HepG2 (cell line): ENCODE results near the gene ZPR1. TPM values are rescaled to one million over a fixed set of nuclear protein-coding genes. Genes with fewer than 3 reads are reported as not detected.
A peak's percentile ranks its signal among the peaks of the same experiment; 100 is the strongest.

Source experiments
- BRD4 ChIP-seq: sonication (generic); formaldehyde crosslinking; IDR thresholded peaks from 2 replicates; pipeline ENCODE4 v1.4.0; 2020; ENCODE audit warnings: missing genetic modification reagents
- CBX5 ChIP-seq: sonication (generic); formaldehyde crosslinking; IDR thresholded peaks from 2 replicates; pipeline ENCODE4 v1.4.0; 2020; ENCODE audit warnings: missing genetic modification reagents, borderline replicate concordance
- CREB3 ChIP-seq: sonication (generic); formaldehyde crosslinking; IDR thresholded peaks from 2 replicates; pipeline ENCODE4 v1.5.0; 2020; ENCODE audit warnings: missing genetic modification reagents
- E2F1 ChIP-seq: sonication (generic); formaldehyde crosslinking; IDR thresholded peaks from 2 replicates; pipeline ENCODE4 v1.5.0; 2020; ENCODE audit warnings: missing genetic modification reagents
- EEA1 ChIP-seq: sonication (generic); formaldehyde crosslinking; IDR thresholded peaks from 2 replicates; pipeline ENCODE4 v1.5.1; 2020; ENCODE audit warnings: mild to moderate bottlenecking, missing genetic modification reagents, borderline replicate concordance
- GABPA ChIP-seq, 2 experiments: IDR thresholded peaks; 2 replicates each; pipeline ENCODE4 v1.6.1; 2011 to 2016; ENCODE audit warnings: low read depth in 2 of 2, low read length in 1 of 2, missing biosample characterization in 1 of 2, missing genetic modification characterization in 1 of 2
- GABPB1 ChIP-seq: IDR thresholded peaks from 2 replicates; pipeline ENCODE4 v1.6.1; 2016; ENCODE audit warnings: mild to moderate bottlenecking, missing genetic modification reagents, moderate library complexity, missing compliant biosample characterization
- GATAD2A ChIP-seq: IDR thresholded peaks from 2 replicates; pipeline ENCODE4 v1.6.1; 2016
- JUNB ChIP-seq: sonication (generic); formaldehyde crosslinking; IDR thresholded peaks from 2 replicates; pipeline ENCODE4 v1.8.0; 2022; ENCODE audit warnings: missing genetic modification reagents, mild to moderate bottlenecking, borderline replicate concordance
- NCOA1 ChIP-seq: sonication (generic); formaldehyde crosslinking; IDR thresholded peaks from 2 replicates; pipeline ENCODE4 v1.9.0; 2021; ENCODE audit warnings: missing genetic modification reagents
- NFIC ChIP-seq: IDR thresholded peaks from 2 replicates; pipeline ENCODE4 v1.6.1; 2012; ENCODE audit warnings: mild to moderate bottlenecking, low read length, inconsistent platforms
- NFYC ChIP-seq: IDR thresholded peaks from 2 replicates; pipeline ENCODE4 v1.6.1; 2016; ENCODE audit warnings: missing genetic modification reagents, missing compliant biosample characterization
- NR2F2 ChIP-seq: IDR thresholded peaks from 2 replicates; pipeline ENCODE4 v1.6.1; 2012; ENCODE audit warnings: low read depth, inconsistent platforms, borderline replicate concordance
- RXRB ChIP-seq: IDR thresholded peaks from 2 replicates; pipeline ENCODE4 v1.6.1; 2016; ENCODE audit warnings: borderline replicate concordance, missing genetic modification reagents, missing compliant biosample characterization
- SCMH1 ChIP-seq: sonication (generic); formaldehyde crosslinking; IDR thresholded peaks from 2 replicates; pipeline ENCODE4 v1.9.0; 2021; ENCODE audit warnings: missing genetic modification reagents, mild to moderate bottlenecking, borderline replicate concordance
- SRSF1 ChIP-seq: fragments of 200-400 bp; formaldehyde crosslinking; optimal IDR thresholded peaks from 2 replicates; pipeline ENCODE3; 2017; ENCODE audit warnings: mild to moderate bottlenecking, low read depth, low read length, moderate library complexity
- ZBTB21 ChIP-seq: sonication (generic); formaldehyde crosslinking; IDR thresholded peaks from 2 replicates; pipeline ENCODE4 v1.4.0; 2020; ENCODE audit warnings: missing genetic modification reagents
- ZFAT ChIP-seq: sonication (generic); formaldehyde crosslinking; conservative IDR thresholded peaks from 2 replicates; pipeline ENCODE4 v1.8.1; 2023; ENCODE audit warnings: missing genetic modification reagents, inconsistent platforms
- ZNF232 ChIP-seq: sonication (generic); formaldehyde crosslinking; IDR thresholded peaks from 2 replicates; pipeline ENCODE4 v1.4.0; 2020; ENCODE audit warnings: missing genetic modification reagents, borderline replicate concordance
- ZNF3 ChIP-seq: IDR thresholded peaks from 2 replicates; pipeline ENCODE4 v1.7.0; 2017; ENCODE audit warnings: inconsistent platforms
- polyA plus RNA-seq, 8 experiments: library from polyadenylated mRNA; depleted of rRNA in 3 of 8; stranded (reverse) in 7 of 8; unstranded in 1 of 8; fragments of >200 nt; fragmentation: Illumina TruSeq in 4 of 8; extraction: Trizol in 4 of 8; gene quantifications; 2 replicates each; pipeline versions ENCODE4 v1.2.1 to v1.2.3, GENCODE V29; 2011 to 2016; ENCODE audit warnings: low read depth in 4 of 8, missing spikeins in 1 of 8, mixed read lengths in 1 of 8; ENCODE audit not compliant: insufficient read depth in 1 of 8
- total RNA-seq, 5 experiments: library from RNA; depleted of rRNA; stranded (reverse); fragments of >200 nt; fragmentation: Illumina TruSeq; extraction: Trizol; gene quantifications; 2 replicates each; pipeline ENCODE4 v1.2.3, GENCODE V29; 2016; ENCODE audit warnings: low read depth in 1 of 5
- TF ChIP-seq, protein P1 (sequence below): IDR thresholded peaks from 2 replicates; pipeline ENCODE4 v1.6.1; 2012; ENCODE audit warnings: inconsistent platforms
- TF ChIP-seq, protein P2 (sequence below): sonication (generic); formaldehyde crosslinking; IDR thresholded peaks from 2 replicates; pipeline ENCODE4 v1.5.1; 2020; ENCODE audit warnings: mild to moderate bottlenecking, missing genetic modification reagents
- TF ChIP-seq, protein P3 (sequence below): sonication (generic); formaldehyde crosslinking; IDR thresholded peaks from 2 replicates; pipeline ENCODE4 v1.5.1; 2020; ENCODE audit warnings: missing genetic modification reagents, mild to moderate bottlenecking, borderline replicate concordance

ZPR1 gene
- total and polyA plus RNA-seq, 2 of the 13 experiments (the other 11 are each of a cell fraction or from before 2014, with no cell fraction given): 40.0 to 79.3 TPM

DNA sequence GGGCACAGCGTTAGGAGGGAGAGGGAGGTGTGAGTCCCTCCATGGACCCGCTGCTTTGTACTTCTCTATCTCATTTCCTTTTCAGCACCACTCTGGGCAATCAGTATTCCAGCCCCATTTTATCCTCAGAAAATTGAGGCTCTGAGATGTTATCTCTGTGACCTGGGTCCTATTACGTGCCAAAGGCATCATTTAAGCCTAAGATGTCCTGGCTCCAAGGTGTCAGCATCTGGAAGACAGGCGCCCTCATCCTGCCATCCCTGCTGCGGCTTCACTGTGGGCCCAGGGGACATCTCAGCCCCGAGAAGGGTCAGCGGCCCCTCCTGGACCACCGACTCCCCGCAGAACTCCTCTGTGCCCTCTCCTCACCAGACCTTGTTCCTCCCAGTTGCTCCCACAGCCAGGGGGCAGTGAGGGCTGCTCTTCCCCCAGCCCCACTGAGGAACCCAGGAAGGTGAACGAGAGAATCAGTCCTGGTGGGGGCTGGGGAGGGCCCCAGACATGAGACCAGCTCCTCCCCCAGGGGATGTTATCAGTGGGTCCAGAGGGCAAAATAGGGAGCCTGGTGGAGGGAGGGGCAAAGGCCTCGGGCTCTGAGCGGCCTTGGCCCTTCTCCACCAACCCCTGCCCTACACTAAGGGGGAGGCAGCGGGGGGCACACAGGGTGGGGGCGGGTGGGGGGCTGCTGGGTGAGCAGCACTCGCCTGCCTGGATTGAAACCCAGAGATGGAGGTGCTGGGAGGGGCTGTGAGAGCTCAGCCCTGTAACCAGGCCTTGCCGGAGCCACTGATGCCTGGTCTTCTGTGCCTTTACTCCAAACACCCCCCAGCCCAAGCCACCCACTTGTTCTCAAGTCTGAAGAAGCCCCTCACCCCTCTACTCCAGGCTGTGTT is 41.1 kb upstream of the ZPR1 start (continued):
- TF ChIP-seq, protein P1, sequence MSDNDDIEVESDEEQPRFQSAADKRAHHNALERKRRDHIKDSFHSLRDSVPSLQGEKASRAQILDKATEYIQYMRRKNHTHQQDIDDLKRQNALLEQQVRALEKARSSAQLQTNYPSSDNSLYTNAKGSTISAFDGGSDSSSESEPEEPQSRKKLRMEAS: no peak
- TF ChIP-seq NR2F2 (no peak), ZNF232 (CRISPR knock-in tag) (peak; percentile 71; the same call in 1 of the 2 replicates), ZNF3 (CRISPR knock-in tag) (no peak), JUNB (CRISPR knock-in tag) (no peak), GATAD2A (CRISPR knock-in tag) (peak; percentile 86), RXRB (CRISPR knock-in tag) (peak; percentile 93), GABPB1 (peak; percentile 41; the same call in 1 of the 2 replicates), NFIC (no peak), ZBTB21 (CRISPR knock-in tag) (no peak; the same call in 1 of the 2 replicates), CREB3 (CRISPR knock-in tag) (no peak), GABPA (IDR thresholded peaks at IDR 0.05; ENCODE audit: low read depth, low read length) (no peak), GABPA (CRISPR knock-in tag; IDR thresholded peaks at IDR 0.05; ENCODE audit: low read depth) (no peak), BRD4 (CRISPR knock-in tag) (peak; percentile 96), NFYC (CRISPR knock-in tag) (peak; percentile 30; the same call in 1 of the 2 replicates), ZFAT (no peak), E2F1 (CRISPR knock-in tag) (no peak), SRSF1 (peak; percentile 99), CBX5 (CRISPR knock-in tag) (peak; percentile 57; the same call in 1 of the 2 replicates), NCOA1 (CRISPR knock-in tag) (no peak), EEA1 (CRISPR knock-in tag) (no peak), SCMH1 (CRISPR knock-in tag) (no peak)
- TF ChIP-seq, protein P2, sequence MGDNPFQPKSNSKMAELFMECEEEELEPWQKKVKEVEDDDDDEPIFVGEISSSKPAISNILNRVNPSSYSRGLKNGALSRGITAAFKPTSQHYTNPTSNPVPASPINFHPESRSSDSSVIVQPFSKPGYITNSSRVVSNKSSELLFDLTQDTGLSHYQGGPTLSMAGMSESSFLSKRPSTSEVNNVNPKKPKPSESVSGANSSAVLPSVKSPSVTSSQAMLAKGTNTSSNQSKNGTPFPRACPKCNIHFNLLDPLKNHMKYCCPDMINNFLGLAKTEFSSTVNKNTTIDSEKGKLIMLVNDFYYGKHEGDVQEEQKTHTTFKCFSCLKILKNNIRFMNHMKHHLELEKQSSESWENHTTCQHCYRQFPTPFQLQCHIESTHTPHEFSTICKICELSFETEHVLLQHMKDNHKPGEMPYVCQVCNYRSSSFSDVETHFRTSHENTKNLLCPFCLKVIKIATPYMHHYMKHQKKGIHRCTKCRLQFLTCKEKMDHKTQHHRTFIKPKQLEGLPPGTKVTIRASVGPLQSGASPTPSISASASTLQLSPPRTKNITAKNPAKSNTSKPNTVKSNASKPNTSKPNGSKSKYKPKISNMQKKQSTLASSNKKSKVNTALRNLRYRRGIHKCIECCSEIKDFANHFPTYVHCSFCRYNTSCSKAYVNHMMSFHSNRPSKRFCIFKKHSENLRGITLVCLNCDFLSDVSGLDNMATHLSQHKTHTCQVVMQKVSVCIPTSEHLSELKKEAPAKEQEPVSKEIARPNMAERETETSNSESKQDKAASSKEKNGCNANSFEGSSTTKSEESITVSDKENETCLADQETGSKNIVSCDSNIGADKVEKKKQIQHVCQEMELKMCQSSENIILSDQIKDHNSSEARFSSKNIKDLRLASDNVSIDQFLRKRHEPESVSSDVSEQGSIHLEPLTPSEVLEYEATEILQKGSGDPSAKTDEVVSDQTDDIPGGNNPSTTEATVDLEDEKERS (CRISPR knock-in tag): no peak
- TF ChIP-seq, protein P3, sequence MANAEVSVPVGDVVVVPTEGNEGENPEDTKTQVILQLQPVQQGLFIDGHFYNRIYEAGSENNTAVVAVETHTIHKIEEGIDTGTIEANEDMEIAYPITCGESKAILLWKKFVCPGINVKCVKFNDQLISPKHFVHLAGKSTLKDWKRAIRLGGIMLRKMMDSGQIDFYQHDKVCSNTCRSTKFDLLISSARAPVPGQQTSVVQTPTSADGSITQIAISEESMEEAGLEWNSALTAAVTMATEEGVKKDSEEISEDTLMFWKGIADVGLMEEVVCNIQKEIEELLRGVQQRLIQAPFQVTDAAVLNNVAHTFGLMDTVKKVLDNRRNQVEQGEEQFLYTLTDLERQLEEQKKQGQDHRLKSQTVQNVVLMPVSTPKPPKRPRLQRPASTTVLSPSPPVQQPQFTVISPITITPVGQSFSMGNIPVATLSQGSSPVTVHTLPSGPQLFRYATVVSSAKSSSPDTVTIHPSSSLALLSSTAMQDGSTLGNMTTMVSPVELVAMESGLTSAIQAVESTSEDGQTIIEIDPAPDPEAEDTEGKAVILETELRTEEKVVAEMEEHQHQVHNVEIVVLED: no peak
